Activated CD4-positive, CD25-positive, alpha-beta regulatory T cell treated with anti-CD3 and anti-CD28 coated beads, Interleukin-2, amount 50 U/mL, for 24 hours (primary cell): Measurements from ENCODE around the gene EFL1.

Experiments used
- ATAC-seq, 2 donors: fragments of 150-1000 bp; cut with Tn5 transposase; one replicate each; pipeline ENCODE4 v1.10.0; 2021; ENCODE audit warnings: mild to moderate bottlenecking in 1 of 2, moderate library complexity in 1 of 2

The EFL1 gene

GRCh38 chr15:82146576-82146975, 116.0 kb downstream of the EFL1 start:
- ATAC-seq: no peak

GRCh38 chr15:82143390-82144385, 118.8 kb downstream of the EFL1 start:
- ATAC-seq: no peak

DNA sequence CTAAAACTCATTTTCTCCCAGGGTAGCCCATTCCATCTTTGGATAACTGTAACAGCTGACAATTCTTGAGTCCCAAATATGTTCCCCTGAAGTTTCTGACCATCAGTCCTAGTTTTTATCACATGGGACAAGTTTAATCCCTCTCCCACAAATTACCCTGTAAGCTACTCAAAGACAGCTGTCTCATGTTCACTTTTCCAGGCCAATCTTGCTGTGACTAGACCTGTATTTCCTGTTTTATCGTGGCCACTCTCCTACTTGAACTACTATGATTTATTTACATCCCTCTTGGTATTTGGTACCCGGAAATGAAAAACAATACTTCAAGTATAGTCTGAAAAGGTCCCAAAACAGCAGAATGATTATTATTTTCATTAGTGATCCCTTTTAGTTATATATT, 121.6 kb downstream of the EFL1 start:
- ATAC-seq: no peak

DNA sequence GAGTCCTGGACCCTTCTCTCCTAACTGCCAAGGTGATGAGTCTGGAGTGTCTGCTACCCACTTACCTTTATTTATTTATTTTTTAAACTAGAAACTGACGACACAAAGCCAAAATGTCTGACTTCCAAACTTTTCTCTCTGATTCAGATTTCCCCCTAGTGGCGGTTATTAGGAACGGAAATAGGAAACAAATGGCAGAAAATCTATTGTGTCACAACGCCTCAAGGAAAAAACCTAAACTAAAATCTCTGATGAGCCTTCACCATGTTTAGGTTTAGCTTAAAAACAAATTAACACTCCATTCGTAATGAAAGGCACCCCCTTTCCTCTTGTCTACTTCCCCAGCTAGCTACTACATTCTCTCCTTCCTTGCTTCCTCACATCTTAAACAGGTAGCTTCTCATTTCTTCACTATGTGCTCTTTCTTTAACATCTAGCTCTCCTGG, 122.7 kb downstream of the EFL1 start:
- ATAC-seq: no peak

DNA sequence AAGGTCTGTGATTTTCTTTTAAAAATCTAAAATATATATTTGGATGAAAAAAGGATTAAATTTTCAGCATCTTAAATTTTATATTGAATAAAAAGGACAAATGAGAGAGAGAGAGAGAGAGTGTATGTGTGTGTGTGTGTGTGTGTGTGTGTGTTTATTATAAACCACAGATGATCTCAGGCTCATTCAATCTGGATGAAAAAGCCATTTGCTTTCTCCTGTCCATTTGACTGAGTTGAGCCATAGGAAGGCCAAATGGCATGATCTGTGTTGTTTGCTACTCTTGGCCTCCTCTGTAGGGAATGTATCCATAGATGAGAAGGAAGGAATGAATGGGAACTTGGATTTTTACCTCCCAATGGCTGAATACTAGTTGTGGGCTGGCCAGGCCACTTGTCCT, 124.2 kb downstream of the EFL1 start:
- no peak for ATAC-seq

- no peak for ATAC-seq
Measured at GRCh38 chr15:82137261-82137660, 125.3 kb downstream of the EFL1 start.

GRCh38 chr15:82136120-82136519, 126.4 kb downstream of the EFL1 start:
- ATAC-seq: no peak

DNA sequence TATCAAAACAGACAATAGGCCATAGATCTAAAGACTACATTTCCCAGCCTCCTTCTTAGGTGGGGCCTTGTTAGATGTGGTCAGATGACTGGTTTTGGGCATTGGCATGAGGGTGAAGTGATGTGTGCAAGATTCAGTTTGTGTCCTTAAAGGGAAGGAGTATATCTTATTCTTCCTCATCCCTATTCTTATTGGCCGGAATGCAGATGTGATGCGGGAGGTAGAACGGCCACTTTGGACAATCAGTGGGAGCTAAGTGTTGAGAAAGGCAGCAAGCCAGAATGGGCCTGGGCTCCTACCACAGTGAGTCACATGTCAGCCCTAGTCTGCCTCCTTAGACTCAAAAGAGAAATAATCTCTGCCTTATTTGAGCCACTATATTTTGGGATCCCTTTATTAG, 126.9 kb downstream of the EFL1 start:
- ATAC-seq: no peak

GRCh38 chr15:82134461-82134860, 128.1 kb downstream of the EFL1 start:
- no peak for ATAC-seq

GRCh38 chr15:82133251-82133650, 129.3 kb downstream of the EFL1 start:
- no peak for ATAC-seq

DNA sequence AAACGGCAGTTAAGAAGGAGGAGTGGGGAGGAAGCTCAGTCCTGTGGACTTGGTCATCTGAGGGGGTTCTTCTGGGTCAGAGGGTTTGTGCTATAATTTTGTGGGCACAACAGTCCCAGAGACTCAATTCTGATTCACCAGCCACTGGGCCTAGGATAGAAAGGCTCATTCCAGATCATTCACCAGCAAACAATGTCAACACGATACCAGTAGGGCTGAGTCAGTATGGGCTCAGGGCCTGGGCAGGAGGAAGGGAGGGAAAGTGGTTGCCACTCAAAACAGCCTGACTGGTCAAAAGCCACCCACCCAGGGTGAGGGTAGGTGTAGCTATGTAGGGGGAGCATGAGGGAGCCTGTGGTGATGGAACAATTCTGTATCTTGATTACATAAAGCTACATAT, 129.8 kb downstream of the EFL1 start:
- no peak for ATAC-seq

- no peak for ATAC-seq
Measured at GRCh38 chr15:82132096-82132495, 130.4 kb downstream of the EFL1 start.

- ATAC-seq: no peak
Measured at GRCh38 chr15:82130248-82130647, 132.3 kb downstream of the EFL1 start.

- no peak for ATAC-seq
Measured at GRCh38 chr15:82129761-82130160, 132.8 kb downstream of the EFL1 start.

- ATAC-seq: no peak
Measured at GRCh38 chr15:82129149-82129692, 133.3 kb downstream of the EFL1 start.

GRCh38 chr15:82128401-82129148, 134.0 kb downstream of the EFL1 start:
- no peak for ATAC-seq

DNA sequence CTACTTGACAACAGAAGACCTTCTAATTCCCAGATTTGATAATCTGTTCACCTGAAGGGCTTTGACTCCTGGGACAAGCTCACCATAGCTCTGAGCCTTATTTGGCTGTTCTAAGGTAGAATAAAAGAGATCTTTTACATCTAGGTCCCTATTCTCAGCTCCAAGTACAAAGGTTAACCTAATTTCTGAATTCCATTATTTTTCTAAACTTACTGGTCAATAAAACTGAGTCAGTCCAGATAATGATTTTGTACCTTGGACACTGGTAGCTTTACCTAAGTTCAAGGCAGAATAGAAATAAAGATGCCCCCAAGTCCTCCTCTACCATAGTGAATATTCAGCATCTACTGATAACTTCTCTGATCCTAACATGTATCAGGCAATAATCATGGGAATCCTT, 135.0 kb downstream of the EFL1 start:
- no peak for ATAC-seq

GRCh38 chr15:82126346-82126745, 136.2 kb downstream of the EFL1 start:
- ATAC-seq: no peak

- ATAC-seq: no peak
Measured at GRCh38 chr15:82124331-82125263, 137.9 kb downstream of the EFL1 start.

GRCh38 chr15:82122746-82123400, 139.7 kb downstream of the EFL1 start:
- ATAC-seq: no peak

DNA sequence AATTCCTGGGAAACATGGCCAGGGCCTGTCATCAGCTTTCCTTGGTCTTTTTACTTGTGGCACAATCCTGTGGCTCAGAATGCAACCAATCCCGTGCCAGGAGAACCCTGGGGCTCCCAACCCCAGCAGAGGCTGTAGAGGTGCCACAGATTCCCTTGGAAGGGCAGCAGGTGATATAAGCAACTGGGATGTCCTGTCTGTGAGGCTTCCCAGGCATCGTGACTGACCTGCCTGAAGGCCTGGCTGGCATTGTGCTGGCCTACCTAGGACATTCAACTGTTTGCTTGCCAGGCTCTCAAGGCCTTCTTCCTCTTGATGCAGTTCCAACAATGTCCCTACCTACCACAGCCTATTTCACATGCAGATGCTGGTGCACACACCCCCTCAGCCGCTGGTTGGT, 144.5 kb downstream of the EFL1 start:
- no peak for ATAC-seq

- ATAC-seq: no peak
Measured at GRCh38 chr15:82117296-82117695, 145.2 kb downstream of the EFL1 start.
